ENCODE measurements around the gene TICAM1. TPM values are rescaled to one million over a fixed set of nuclear protein-coding genes. Genes with fewer than 3 reads are reported as not detected.
"Not testable (repeated sequence)": the region's sequence is repeated elsewhere in the genome, so short reads cannot be mapped to it uniquely, and the experiment has no call there.

The TICAM1 gene
- total and polyA plus RNA-seq, 2 donors (not counting 1 experiment from before 2014, with no cell fraction given), result 0.65 to 4.1 TPM

- H3K9ac ChIP-seq (ENCODE audit: insufficient read depth, low read length), result no peak overlapping the region
- no peaks in the 10 kb centered on the region for H3K9me3 ChIP-seq (ENCODE audit: control insufficient read depth, insufficient read depth, low read depth, low read length)
- no peak for DNase-seq (ENCODE audit: low read depth in 2 of 2)
- no peak overlapping the region for H3K27ac ChIP-seq (ENCODE audit: insufficient read depth, low read length)
- H2AFZ ChIP-seq (ENCODE audit: low read length), result no peak overlapping the region
- H3K4me3 ChIP-seq (replicated peaks in 1 of 4; ENCODE audit: control extremely low read depth in 1 of 4, insufficient read depth in 1 of 4, low read depth in 3 of 4, low read length in 4 of 4), result no peak overlapping the region
- H3K79me2 ChIP-seq (ENCODE audit: control insufficient read depth, insufficient read depth, low read length), result no peaks in the 10 kb centered on the region
- no peaks in the 10 kb centered on the region for H4K20me1 ChIP-seq (ENCODE audit: control insufficient read depth, extremely low read depth, insufficient read depth, low read length)
- no peak overlapping the region for H3K4me2 ChIP-seq (ENCODE audit: extremely low read depth, insufficient read depth, low read length)
- H3K36me3 ChIP-seq (ENCODE audit: control insufficient read depth, insufficient read depth, low read length), result no peaks in the 10 kb centered on the region
- H3K4me1 ChIP-seq (ENCODE audit: control insufficient read depth, extremely low read depth, insufficient read depth, low read length), result no peaks in the 10 kb centered on the region
- H3K27me3 ChIP-seq (ENCODE audit: control insufficient read depth, insufficient read depth, low read length), result peaks cover 2% of the 10 kb centered on the region
- no peak for TF ChIP-seq EZH2 (IDR thresholded peaks at IDR 0.05; ENCODE audit: low read length, missing control alignments)
- TF ChIP-seq, protein P1, sequence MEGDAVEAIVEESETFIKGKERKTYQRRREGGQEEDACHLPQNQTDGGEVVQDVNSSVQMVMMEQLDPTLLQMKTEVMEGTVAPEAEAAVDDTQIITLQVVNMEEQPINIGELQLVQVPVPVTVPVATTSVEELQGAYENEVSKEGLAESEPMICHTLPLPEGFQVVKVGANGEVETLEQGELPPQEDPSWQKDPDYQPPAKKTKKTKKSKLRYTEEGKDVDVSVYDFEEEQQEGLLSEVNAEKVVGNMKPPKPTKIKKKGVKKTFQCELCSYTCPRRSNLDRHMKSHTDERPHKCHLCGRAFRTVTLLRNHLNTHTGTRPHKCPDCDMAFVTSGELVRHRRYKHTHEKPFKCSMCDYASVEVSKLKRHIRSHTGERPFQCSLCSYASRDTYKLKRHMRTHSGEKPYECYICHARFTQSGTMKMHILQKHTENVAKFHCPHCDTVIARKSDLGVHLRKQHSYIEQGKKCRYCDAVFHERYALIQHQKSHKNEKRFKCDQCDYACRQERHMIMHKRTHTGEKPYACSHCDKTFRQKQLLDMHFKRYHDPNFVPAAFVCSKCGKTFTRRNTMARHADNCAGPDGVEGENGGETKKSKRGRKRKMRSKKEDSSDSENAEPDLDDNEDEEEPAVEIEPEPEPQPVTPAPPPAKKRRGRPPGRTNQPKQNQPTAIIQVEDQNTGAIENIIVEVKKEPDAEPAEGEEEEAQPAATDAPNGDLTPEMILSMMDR (conservative IDR thresholded peaks at IDR 0.05 in 1 of 2, IDR thresholded peaks at IDR 0.05 in 1 of 2; ENCODE audit: low read depth in 1 of 2, low read length in 2 of 2), result no peak
Measured at GRCh38 chr19:4781801-4782200, 49.7 kb downstream of the TICAM1 start.

- Histone ChIP-seq H3K79me2 (ENCODE audit: control insufficient read depth, insufficient read depth, low read length) (no peaks in the 10 kb centered on the region), H3K4me3 (replicated peaks in 1 of 4; ENCODE audit: control extremely low read depth in 1 of 4, insufficient read depth in 1 of 4, low read depth in 3 of 4, low read length in 4 of 4) (no peak overlapping the region), H3K27me3 (ENCODE audit: control insufficient read depth, insufficient read depth, low read length) (peaks cover 3% of the 10 kb centered on the region), H3K9ac (ENCODE audit: insufficient read depth, low read length) (no peak overlapping the region), H3K4me1 (ENCODE audit: control insufficient read depth, extremely low read depth, insufficient read depth, low read length) (no peaks in the 10 kb centered on the region), H4K20me1 (ENCODE audit: control insufficient read depth, extremely low read depth, insufficient read depth, low read length) (no peaks in the 10 kb centered on the region), H2AFZ (ENCODE audit: low read length) (no peak overlapping the region), H3K4me2 (ENCODE audit: extremely low read depth, insufficient read depth, low read length) (no peak overlapping the region), H3K27ac (ENCODE audit: insufficient read depth, low read length) (no peak overlapping the region), H3K36me3 (ENCODE audit: control insufficient read depth, insufficient read depth, low read length) (no peaks in the 10 kb centered on the region), H3K9me3 (ENCODE audit: control insufficient read depth, insufficient read depth, low read depth, low read length) (no peaks in the 10 kb centered on the region)
- DNase-seq (ENCODE audit: low read depth in 2 of 2), result no peak
- TF ChIP-seq, protein P1 (conservative IDR thresholded peaks at IDR 0.05 in 1 of 2, IDR thresholded peaks at IDR 0.05 in 1 of 2; ENCODE audit: low read depth in 1 of 2, low read length in 2 of 2), result no peak
- no peak for TF ChIP-seq EZH2 (IDR thresholded peaks at IDR 0.05; ENCODE audit: low read length, missing control alignments)
Measured at GRCh38 chr19:4780860-4781259, 50.7 kb downstream of the TICAM1 start.

DNA sequence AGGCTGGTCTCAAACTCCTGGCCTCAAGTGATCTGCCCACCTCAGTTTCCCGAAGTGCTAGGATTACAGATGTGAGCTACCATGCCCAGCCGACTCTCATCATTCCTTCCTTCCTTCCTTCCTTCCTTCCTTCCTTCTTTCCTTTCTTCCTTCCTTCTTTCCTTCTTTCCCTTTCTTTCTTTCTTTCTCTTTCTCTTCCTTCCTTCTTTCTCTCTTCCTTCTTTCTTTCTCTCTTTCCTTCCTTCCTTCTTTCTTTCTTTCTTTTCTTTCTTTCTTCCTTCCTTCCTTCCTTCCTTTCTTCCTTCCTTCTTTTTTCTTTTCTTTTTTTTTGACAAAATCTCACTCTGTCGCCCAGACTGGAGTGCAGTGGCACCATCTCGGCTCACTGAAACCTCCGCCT is 53.4 kb downstream of the TICAM1 start:
- not testable (repeated sequence) for H3K9ac ChIP-seq (ENCODE audit: insufficient read depth, low read length); H3K27me3 ChIP-seq (ENCODE audit: control insufficient read depth, insufficient read depth, low read length); DNase-seq (ENCODE audit: low read depth in 2 of 2); H4K20me1 ChIP-seq (ENCODE audit: control insufficient read depth, extremely low read depth, insufficient read depth, low read length); H3K9me3 ChIP-seq (ENCODE audit: control insufficient read depth, insufficient read depth, low read depth, low read length); H2AFZ ChIP-seq (ENCODE audit: low read length); H3K4me1 ChIP-seq (ENCODE audit: control insufficient read depth, extremely low read depth, insufficient read depth, low read length); H3K4me2 ChIP-seq (ENCODE audit: extremely low read depth, insufficient read depth, low read length); H3K36me3 ChIP-seq (ENCODE audit: control insufficient read depth, insufficient read depth, low read length); H3K27ac ChIP-seq (ENCODE audit: insufficient read depth, low read length); H3K79me2 ChIP-seq (ENCODE audit: control insufficient read depth, insufficient read depth, low read length); H3K4me3 ChIP-seq (replicated peaks in 1 of 4; ENCODE audit: control extremely low read depth in 1 of 4, insufficient read depth in 1 of 4, low read depth in 3 of 4, low read length in 4 of 4)
